ENCODE results near the gene TAS1R1.

TAS1R1 gene

DNA sequence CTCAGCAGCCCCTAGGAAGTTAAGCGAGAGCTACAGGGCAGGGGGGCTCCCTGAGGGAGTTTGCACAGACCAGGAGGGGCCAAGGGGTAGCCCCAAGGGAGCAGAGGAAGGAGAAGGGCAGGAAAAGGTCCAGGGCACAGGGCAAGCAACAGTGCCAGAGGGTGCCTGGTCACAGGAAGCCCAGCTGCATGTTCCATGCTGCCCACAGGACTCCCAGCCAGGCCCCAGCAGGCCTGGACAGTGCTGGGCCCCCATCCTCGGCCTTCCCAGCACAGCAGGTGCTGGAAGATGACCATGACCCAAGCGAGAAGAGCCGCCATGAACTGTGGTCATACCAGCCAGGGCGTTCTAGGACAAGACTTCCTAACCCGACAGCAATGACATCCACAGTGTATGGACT is 36.5 kb downstream of the TAS1R1 start:
- no peak overlapping the region for H3K4me3 ChIP-seq (ENCODE audit: low read depth, low read length)
- no peak overlapping the region for H3K4me2 ChIP-seq (ENCODE audit: low read length)
- H2AFZ ChIP-seq = no peak overlapping the region
- peaks cover 2% of the 10 kb centered on the region for H3K79me2 ChIP-seq
- TF ChIP-seq, protein P1, sequence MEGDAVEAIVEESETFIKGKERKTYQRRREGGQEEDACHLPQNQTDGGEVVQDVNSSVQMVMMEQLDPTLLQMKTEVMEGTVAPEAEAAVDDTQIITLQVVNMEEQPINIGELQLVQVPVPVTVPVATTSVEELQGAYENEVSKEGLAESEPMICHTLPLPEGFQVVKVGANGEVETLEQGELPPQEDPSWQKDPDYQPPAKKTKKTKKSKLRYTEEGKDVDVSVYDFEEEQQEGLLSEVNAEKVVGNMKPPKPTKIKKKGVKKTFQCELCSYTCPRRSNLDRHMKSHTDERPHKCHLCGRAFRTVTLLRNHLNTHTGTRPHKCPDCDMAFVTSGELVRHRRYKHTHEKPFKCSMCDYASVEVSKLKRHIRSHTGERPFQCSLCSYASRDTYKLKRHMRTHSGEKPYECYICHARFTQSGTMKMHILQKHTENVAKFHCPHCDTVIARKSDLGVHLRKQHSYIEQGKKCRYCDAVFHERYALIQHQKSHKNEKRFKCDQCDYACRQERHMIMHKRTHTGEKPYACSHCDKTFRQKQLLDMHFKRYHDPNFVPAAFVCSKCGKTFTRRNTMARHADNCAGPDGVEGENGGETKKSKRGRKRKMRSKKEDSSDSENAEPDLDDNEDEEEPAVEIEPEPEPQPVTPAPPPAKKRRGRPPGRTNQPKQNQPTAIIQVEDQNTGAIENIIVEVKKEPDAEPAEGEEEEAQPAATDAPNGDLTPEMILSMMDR (IDR thresholded peaks at IDR 0.05) = no peak
- no peaks in the 10 kb centered on the region for H3K36me3 ChIP-seq (ENCODE audit: control insufficient read depth, insufficient read depth, low read length)
- no peak overlapping the region for H3K27ac ChIP-seq
- H3K9me3 ChIP-seq (ENCODE audit: control insufficient read depth, low read length) = no peaks in the 10 kb centered on the region
- H3K4me1 ChIP-seq = no peaks in the 10 kb centered on the region
- no peak overlapping the region for H3K9ac ChIP-seq
- no peaks in the 10 kb centered on the region for H3K27me3 ChIP-seq (ENCODE audit: control insufficient read depth, insufficient read depth, low read length)

GRCh38 chr1:6592441-6592840 is 37.3 kb downstream of the TAS1R1 start:
- no peaks in the 10 kb centered on the region for H3K27me3 ChIP-seq (ENCODE audit: control insufficient read depth, insufficient read depth, low read length)
- no peaks in the 10 kb centered on the region for H3K9me3 ChIP-seq (ENCODE audit: control insufficient read depth, low read length)
- H3K79me2 ChIP-seq = peaks cover 4% of the 10 kb centered on the region
- no peak overlapping the region for H2AFZ ChIP-seq
- no peak overlapping the region for H3K9ac ChIP-seq
- H3K4me1 ChIP-seq = no peaks in the 10 kb centered on the region
- no peaks in the 10 kb centered on the region for H3K36me3 ChIP-seq (ENCODE audit: control insufficient read depth, insufficient read depth, low read length)
- TF ChIP-seq, protein P1 (IDR thresholded peaks at IDR 0.05) = no peak
- H3K4me2 ChIP-seq (ENCODE audit: low read length) = no peak overlapping the region
- no peak overlapping the region for H3K4me3 ChIP-seq (ENCODE audit: low read depth, low read length)
- no peak overlapping the region for H3K27ac ChIP-seq

GRCh38 chr1:6592865-6593593 is 37.9 kb downstream of the TAS1R1 start:
- Histone ChIP-seq H3K9me3 (ENCODE audit: control insufficient read depth, low read length) (no peaks in the 10 kb centered on the region), H3K36me3 (ENCODE audit: control insufficient read depth, insufficient read depth, low read length) (no peaks in the 10 kb centered on the region), H3K4me1 (no peaks in the 10 kb centered on the region), H2AFZ (no peak overlapping the region), H3K4me3 (ENCODE audit: low read depth, low read length) (no peak overlapping the region), H3K4me2 (ENCODE audit: low read length) (no peak overlapping the region), H3K79me2 (peaks cover 7% of the 10 kb centered on the region), H3K27ac (no peak overlapping the region), H3K27me3 (ENCODE audit: control insufficient read depth, insufficient read depth, low read length) (no peaks in the 10 kb centered on the region), H3K9ac (no peak overlapping the region)
- TF ChIP-seq, protein P1 (IDR thresholded peaks at IDR 0.05) = no peak

DNA sequence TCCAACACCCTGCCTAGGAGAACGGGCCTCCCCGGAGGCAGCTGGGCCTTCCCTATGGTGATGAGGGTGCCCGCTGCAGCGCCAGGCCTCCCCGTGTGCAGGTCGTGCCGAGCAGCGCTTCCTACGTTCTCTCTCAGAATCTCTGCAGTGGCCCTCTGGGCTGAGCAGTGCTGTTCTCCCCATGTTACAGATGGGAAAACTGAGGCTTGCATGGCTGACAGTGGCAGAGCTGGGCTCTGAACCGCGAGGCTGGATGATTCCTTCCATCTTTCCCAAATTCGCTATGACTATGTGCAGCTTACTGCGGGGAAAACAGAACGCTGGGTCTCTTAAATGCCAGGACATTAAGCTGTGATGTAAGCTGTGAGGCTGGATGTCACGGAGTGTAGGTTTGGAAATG is 38.7 kb downstream of the TAS1R1 start:
- no peaks in the 10 kb centered on the region for H3K4me1 ChIP-seq
- H3K9ac ChIP-seq = no peak overlapping the region
- no peaks in the 10 kb centered on the region for H3K9me3 ChIP-seq (ENCODE audit: control insufficient read depth, low read length)
- H3K27me3 ChIP-seq (ENCODE audit: control insufficient read depth, insufficient read depth, low read length) = no peaks in the 10 kb centered on the region
- H3K79me2 ChIP-seq = peaks cover 7% of the 10 kb centered on the region
- H3K27ac ChIP-seq = no peak overlapping the region
- no peaks in the 10 kb centered on the region for H3K36me3 ChIP-seq (ENCODE audit: control insufficient read depth, insufficient read depth, low read length)
- no peak overlapping the region for H3K4me2 ChIP-seq (ENCODE audit: low read length)
- H3K4me3 ChIP-seq (ENCODE audit: low read depth, low read length) = no peak overlapping the region
- no peak overlapping the region for H2AFZ ChIP-seq
- TF ChIP-seq, protein P1 (IDR thresholded peaks at IDR 0.05) = no peak

All from parathyroid adenoma (tissue), 2 donors.